ENCODE data around the gene PLCL1.

- TF ChIP-seq, protein P1, sequence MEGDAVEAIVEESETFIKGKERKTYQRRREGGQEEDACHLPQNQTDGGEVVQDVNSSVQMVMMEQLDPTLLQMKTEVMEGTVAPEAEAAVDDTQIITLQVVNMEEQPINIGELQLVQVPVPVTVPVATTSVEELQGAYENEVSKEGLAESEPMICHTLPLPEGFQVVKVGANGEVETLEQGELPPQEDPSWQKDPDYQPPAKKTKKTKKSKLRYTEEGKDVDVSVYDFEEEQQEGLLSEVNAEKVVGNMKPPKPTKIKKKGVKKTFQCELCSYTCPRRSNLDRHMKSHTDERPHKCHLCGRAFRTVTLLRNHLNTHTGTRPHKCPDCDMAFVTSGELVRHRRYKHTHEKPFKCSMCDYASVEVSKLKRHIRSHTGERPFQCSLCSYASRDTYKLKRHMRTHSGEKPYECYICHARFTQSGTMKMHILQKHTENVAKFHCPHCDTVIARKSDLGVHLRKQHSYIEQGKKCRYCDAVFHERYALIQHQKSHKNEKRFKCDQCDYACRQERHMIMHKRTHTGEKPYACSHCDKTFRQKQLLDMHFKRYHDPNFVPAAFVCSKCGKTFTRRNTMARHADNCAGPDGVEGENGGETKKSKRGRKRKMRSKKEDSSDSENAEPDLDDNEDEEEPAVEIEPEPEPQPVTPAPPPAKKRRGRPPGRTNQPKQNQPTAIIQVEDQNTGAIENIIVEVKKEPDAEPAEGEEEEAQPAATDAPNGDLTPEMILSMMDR (IDR thresholded peaks at IDR 0.05; ENCODE audit: insufficient read depth, low read length), result no peak
- TF ChIP-seq REST (IDR thresholded peaks at IDR 0.05; ENCODE audit: insufficient replicate concordance, low read depth), result no peak
- no peak for TF ChIP-seq POLR2AphosphoS5 (IDR thresholded peaks at IDR 0.05; ENCODE audit: low read depth)
- no peak for TF ChIP-seq GABPA (IDR thresholded peaks at IDR 0.05; ENCODE audit: low read depth)
Measured at GRCh38 chr2:197800091-197800490, 4.3 kb upstream of the PLCL1 start.

All from HL-60 (cell line).